Parathyroid adenoma (tissue), 2 donors: ENCODE data around the gene MYO1D.

Experiments used
- H2AFZ ChIP-seq: fragments of 300-600 bp; sonication (generic); one replicate; pipeline ENCODE4 v1.7.0; 2017; ENCODE audit warnings: antibody characterized with exemption, mild to moderate bottlenecking
- H3K27ac ChIP-seq: fragments of 300-600 bp; sonication (generic); one replicate; pipeline ENCODE4 v1.7.0; 2017
- H3K27me3 ChIP-seq: fragments of 300-600 bp; sonication (generic); one replicate; pipeline ENCODE4 v1.7.0; 2017; ENCODE audit warnings: low read length; ENCODE audit not compliant: control insufficient read depth, insufficient read depth
- H3K36me3 ChIP-seq: fragments of 300-600 bp; sonication (generic); one replicate; pipeline ENCODE4 v1.7.0; 2017; ENCODE audit warnings: low read length; ENCODE audit not compliant: control insufficient read depth, insufficient read depth
- H3K4me1 ChIP-seq: fragments of 300-600 bp; sonication (generic); one replicate; pipeline ENCODE4 v1.7.0; 2017; ENCODE audit warnings: control low read depth
- H3K4me2 ChIP-seq: fragments of 300-600 bp; sonication (generic); one replicate; pipeline ENCODE4 v1.7.0; 2017; ENCODE audit warnings: low read length
- H3K4me3 ChIP-seq: fragments of 300-600 bp; sonication (generic); one replicate; pipeline ENCODE4 v1.7.0; 2017; ENCODE audit warnings: low read depth, low read length
- H3K79me2 ChIP-seq: fragments of 300-600 bp; sonication (generic); one replicate; pipeline ENCODE4 v1.7.0; 2017; ENCODE audit warnings: control low read depth
- H3K9ac ChIP-seq: fragments of 300-600 bp; sonication (generic); one replicate; pipeline ENCODE4 v1.7.0; 2017; ENCODE audit warnings: mild to moderate bottlenecking
- H3K9me3 ChIP-seq: fragments of 300-600 bp; sonication (generic); one replicate; pipeline ENCODE4 v1.7.0; 2017; ENCODE audit warnings: low read length; ENCODE audit not compliant: control insufficient read depth
- TF ChIP-seq, protein P1 (sequence below): fragments of 300-600 bp; sonication (generic); IDR thresholded peaks from one replicate; pipeline ENCODE4 v1.7.0; 2017; ENCODE audit warnings: antibody characterized with exemption, mild to moderate bottlenecking
- donor health status: primary hyperparathyroidism.

MYO1D gene

DNA sequence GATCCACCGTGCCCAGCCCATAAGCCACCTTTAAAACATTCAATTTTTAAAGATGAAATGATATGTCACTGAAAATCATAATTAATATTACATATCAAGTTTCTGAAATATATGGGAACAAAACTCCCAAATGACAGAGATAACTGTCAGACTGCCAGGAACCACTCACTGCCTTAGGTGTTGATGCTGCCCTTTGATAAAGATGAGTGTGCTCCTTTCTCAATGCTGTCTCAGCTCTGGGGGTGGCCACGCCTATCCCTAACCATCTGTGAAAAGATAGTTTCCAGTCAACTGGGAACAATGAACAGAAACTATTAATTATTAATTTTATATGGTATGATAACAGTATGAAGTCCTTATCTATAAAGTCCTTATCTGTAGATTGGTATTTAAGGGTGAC lies 177.7 kb downstream of the MYO1D start:
- H3K4me3 ChIP-seq: no peak overlapping the region
- H3K27me3 ChIP-seq: no peaks in the 10 kb centered on the region
- H3K36me3 ChIP-seq: no peaks in the 10 kb centered on the region
- H3K9ac ChIP-seq: no peak overlapping the region
- no peak overlapping the region for H3K4me2 ChIP-seq
- H3K79me2 ChIP-seq: no peaks in the 10 kb centered on the region
- H3K27ac ChIP-seq: no peak overlapping the region
- no peaks in the 10 kb centered on the region for H3K4me1 ChIP-seq
- no peaks in the 10 kb centered on the region for H3K9me3 ChIP-seq
- TF ChIP-seq, protein P1, sequence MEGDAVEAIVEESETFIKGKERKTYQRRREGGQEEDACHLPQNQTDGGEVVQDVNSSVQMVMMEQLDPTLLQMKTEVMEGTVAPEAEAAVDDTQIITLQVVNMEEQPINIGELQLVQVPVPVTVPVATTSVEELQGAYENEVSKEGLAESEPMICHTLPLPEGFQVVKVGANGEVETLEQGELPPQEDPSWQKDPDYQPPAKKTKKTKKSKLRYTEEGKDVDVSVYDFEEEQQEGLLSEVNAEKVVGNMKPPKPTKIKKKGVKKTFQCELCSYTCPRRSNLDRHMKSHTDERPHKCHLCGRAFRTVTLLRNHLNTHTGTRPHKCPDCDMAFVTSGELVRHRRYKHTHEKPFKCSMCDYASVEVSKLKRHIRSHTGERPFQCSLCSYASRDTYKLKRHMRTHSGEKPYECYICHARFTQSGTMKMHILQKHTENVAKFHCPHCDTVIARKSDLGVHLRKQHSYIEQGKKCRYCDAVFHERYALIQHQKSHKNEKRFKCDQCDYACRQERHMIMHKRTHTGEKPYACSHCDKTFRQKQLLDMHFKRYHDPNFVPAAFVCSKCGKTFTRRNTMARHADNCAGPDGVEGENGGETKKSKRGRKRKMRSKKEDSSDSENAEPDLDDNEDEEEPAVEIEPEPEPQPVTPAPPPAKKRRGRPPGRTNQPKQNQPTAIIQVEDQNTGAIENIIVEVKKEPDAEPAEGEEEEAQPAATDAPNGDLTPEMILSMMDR: no peak
- no peak overlapping the region for H2AFZ ChIP-seq

DNA sequence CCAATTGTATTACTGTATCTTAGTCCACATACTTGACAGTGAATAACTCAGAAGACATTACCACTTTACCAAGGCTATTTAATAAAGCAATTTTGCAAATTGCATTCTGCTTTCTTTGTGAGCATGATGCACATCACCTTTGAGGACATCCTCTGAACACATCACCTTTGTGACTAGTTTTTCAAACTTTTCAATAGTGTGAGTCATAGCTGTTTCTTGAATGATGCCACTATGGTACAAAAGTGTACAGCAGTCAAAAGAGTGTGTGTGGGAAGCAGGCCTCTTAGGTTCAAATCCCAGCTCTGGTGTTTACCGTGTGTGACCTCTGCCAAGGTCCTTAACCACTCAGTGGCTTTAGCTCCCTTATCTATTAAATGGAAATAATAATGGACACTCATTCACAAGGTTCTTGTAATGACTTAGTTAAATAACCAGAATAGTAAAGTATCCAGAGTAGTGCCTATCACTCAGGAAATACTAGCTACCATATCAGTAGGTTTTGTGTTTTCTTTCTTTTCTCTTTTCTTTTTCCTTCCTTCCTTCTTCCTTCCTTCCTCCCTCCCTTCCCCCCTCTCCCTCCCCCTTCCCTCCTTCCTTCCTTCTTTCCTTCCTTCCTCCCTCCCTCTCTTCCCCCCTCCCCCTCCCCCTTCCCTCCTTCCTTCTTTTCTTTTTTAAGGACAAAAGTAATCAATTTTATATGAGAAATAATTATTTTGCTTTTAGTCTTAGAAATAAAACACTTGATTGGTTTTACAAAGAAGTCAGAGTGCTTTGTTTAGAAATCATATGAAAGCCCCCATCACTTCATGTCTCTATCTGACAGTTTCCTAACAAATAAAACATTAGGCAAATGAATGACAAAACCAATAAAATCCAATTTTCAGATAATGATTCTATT lies 178.9 kb downstream of the MYO1D start:
- Histone ChIP-seq H3K27me3 (no peaks in the 10 kb centered on the region), H3K27ac (no peak overlapping the region), H3K4me2 (no peak overlapping the region), H3K9me3 (no peaks in the 10 kb centered on the region), H3K4me1 (no peaks in the 10 kb centered on the region), H3K4me3 (no peak overlapping the region), H3K36me3 (no peaks in the 10 kb centered on the region), H3K9ac (no peak overlapping the region), H3K79me2 (no peaks in the 10 kb centered on the region), H2AFZ (no peak overlapping the region)
- TF ChIP-seq, protein P1: no peak

DNA sequence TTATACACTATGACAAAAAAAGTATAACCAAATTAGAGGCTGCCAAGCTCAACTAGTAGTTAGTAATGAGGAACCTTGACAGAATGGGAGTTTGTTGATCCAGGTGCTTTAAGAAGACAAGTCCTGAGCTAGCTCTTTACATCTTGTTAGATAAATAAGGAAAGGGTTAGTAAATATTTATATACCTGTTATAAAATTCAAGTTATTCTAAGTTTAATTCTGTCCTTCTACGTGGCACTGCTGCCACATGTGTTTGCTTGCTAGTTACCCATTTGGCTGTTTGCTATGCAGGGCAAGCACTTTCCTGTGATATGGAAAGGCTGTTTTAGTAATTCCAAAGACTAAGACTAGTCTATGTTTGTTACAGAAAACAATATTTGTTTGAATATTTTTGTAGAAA lies 180.5 kb downstream of the MYO1D start:
- no peaks in the 10 kb centered on the region for H3K79me2 ChIP-seq
- H3K36me3 ChIP-seq: no peaks in the 10 kb centered on the region
- H3K9me3 ChIP-seq: no peaks in the 10 kb centered on the region
- no peak overlapping the region for H3K4me2 ChIP-seq
- no peak overlapping the region for H3K9ac ChIP-seq
- no peaks in the 10 kb centered on the region for H3K4me1 ChIP-seq
- H3K27me3 ChIP-seq: no peaks in the 10 kb centered on the region
- TF ChIP-seq, protein P1: no peak
- H2AFZ ChIP-seq: no peak overlapping the region
- no peak overlapping the region for H3K4me3 ChIP-seq
- H3K27ac ChIP-seq: no peak overlapping the region

DNA sequence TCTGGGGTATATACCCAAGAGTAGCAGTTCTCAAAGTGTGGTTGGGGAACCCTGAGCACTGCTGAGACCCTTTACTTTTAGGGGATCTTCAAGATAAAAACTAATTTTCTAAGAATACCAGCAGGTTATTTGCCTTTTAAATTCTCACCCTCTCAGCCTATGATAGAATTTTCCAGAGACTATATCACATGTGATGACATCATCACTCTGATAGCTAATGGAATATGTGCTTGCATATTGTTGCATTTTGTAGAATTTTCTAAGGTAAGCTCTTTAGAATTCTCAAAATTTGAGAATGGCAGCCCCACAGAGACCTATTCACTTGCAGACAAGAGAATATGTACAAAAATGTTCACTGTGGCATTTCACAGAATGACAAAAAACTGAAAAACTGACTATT lies 181.1 kb downstream of the MYO1D start:
- H3K4me3 ChIP-seq: no peak overlapping the region
- no peaks in the 10 kb centered on the region for H3K9me3 ChIP-seq
- no peak overlapping the region for H3K4me2 ChIP-seq
- TF ChIP-seq, protein P1: no peak
- H3K79me2 ChIP-seq: no peaks in the 10 kb centered on the region
- H3K27ac ChIP-seq: no peak overlapping the region
- no peaks in the 10 kb centered on the region for H3K4me1 ChIP-seq
- H3K27me3 ChIP-seq: no peaks in the 10 kb centered on the region
- no peaks in the 10 kb centered on the region for H3K36me3 ChIP-seq
- no peak overlapping the region for H2AFZ ChIP-seq
- H3K9ac ChIP-seq: no peak overlapping the region
